LHCN-M2 (cell line): Measurements from ENCODE around the gene MUC21. TPM values are rescaled to one million over a fixed set of nuclear protein-coding genes. Genes with fewer than 3 reads are reported as not detected.
A peak's percentile ranks its signal among the peaks of the same experiment; 100 is the strongest.
"Not testable (repeated sequence)": the region's sequence is repeated elsewhere in the genome, so short reads cannot be mapped to it uniquely, and the experiment has no call there.

ENCODE experiments used
- DNase-seq: peaks from one replicate; pipeline ENCODE4 v3.0.0-alpha.2; 2012; ENCODE audit warnings: low read depth
- total RNA-seq: library from RNA; depleted of rRNA; stranded (reverse); fragments of >200 nt; gene quantifications from 2 replicates; pipeline ENCODE4 v1.2.3, GENCODE V29; 2014; rRNA removed

The MUC21 gene
- total RNA-seq, 1 experiment from 2014 or later, result not detected

DNA sequence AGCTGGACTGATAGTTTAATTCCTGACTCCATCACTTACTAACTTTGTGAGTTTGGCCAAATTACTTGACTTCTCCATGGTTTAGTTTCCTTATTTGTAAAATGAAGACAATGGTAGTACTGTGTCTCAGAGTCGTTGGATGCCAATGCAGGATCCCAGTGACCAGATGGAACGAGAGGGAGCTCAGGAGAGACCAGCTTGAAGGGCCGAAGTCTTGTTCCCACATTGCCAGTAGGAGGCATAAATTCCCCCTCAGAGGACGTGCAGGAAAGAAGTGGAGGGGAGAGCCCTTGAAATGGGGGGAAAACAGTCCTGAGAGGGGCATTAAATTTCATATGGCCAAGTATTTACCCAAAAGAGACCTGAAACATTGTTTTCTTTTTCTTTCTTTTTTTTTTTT lies 24.6 kb downstream of the MUC21 start:
- peak; percentile 9 for DNase-seq

DNA sequence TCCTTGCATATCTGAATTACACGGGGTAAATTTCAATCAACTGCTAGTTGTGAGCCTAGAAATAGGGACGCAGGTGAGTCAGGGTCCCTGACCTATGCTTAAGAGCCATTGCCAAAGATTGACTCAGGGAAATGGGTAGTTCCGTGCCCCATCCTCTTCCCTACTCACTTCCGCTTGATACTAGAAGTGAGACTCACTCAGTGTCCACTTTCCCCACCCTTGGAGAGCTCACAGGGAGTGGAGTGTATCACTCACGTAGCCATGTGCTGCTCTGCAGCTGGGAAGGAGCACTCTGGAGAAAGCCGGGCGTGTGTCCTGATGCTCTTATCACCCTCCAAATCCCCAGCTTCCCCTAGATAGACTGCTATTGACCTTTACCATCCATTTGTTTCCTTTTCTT lies 26.2 kb downstream of the MUC21 start:
- DNase-seq, result no peak

DNA sequence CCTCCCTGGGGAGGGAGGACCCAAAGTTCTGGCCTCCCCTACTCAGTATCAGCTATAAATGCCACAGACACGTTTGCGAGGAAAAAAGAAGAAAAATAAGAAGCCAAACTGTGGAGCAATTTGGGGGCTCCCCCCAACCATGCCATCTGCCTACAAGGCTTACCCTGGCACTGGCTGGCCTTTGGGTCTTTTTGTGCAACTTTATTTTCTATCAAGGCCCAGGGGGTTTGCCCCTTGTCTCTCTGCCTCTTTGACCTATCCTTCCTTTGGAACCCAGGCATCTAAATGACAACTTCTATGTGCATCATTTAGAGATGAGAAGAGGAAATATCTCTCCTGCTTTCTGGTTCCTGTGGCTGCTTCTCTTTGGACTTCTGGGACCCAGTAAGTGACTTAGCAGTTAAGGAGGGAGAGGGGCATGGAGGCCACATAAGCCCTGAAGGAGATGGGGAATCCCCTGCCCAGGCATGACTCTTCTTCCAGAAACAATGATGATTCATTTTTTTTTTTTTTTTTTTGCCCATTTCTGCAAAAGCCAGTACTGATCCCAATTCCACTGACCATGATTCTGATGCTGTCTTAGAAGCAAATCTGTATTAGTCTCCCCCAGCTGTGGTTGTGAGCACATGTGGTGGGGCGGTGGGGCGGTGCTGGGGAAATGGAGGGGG lies 27.0 kb downstream of the MUC21 start, which contains the start of gene MUC22:
MUC22 (plus strand) TSS at position 82 of the 668 bp plus-strand sequence; CDS start at position 315, 233 bp downstream.
- peak; percentile 22 for DNase-seq

DNA sequence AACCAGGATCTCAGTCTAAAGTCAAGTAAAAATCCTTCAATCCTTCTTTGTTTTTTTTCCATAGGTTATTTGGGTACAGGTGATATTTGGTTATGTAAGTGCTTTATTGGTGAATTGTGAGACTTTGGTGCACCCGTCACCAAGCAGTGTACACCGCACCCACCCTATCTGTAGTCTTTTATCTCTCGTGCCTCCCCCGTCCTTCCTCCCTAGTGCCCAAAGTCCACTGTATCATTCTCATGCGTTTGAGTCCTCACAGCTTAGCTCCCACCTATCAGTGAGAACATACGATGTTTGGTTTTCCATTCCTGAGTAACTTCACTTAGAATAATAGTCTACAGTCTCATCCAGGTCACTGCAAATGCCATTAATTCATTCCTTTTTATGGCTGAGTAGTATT lies 27.6 kb downstream of the MUC21 start:
- DNase-seq, result no peak

DNA sequence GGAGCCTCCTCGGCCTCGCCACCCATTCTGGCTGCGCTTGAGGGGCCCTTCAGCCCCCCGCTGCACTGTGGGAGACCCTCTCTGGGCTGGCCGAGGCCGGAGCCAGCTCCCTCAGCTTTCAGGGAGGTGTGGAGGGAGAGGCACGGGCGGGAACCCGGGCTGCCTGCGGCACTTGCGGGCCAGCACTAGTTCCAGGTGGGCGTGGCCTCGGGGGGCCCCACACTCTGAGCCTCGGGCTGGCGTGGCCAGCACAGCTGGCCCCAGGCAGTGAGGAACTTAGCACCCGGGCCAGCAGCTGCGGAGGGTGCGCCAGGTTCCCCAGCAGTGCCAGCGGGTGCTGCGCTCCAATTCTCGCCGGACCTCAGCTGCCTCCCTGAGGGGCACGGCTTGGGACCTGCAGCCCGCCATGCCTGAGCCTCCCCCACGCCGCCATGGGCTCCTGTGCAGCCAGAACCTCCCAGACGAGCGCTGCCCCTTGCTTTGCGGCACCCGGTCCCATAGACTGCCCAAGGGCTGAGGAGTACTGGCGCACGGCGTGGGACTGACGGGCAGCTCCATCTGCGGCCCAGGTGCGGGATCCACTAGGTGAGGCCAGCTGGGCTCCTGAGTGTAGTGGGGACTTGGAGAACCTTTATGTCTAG lies 33.3 kb downstream of the MUC21 start:
- no peak for DNase-seq

DNA sequence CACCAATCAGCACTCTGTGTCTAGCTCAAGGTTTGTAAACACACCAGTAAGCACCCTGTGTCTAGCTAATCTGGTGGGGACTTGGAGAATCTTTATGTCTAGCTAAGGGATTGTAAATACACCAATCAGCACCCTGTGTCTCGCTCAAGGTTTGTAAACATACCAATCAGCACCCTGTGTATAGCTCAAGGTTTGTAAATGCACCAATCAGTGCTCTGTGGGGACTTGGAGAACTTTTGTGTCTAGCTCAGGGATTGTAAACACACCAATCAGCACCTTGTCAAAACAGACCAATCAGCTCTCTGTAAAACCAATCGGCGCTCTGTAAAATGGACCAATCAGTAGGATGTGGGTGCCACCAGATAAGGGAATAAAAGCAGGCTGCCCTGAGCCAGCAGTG lies 33.9 kb downstream of the MUC21 start:
- not testable (repeated sequence) for DNase-seq

DNA sequence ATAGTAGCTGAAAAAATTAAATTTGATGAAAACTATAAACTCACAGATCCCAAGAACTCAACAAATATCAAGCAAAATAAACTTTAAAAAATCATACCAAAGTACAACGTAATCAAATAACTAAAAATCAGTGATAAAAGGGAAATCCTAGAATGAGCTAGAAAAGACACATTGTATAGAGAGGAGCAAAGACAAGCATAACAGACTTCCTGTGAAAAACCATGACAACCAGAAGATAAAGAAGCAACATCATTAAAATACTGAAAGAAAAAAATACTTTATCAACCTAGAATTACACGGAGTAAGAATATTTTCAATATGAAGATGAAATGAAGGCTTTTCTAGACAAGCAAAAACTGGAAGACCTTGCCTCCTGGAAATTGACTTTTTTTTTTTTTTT lies 36.5 kb downstream of the MUC21 start:
- DNase-seq, result no peak

DNA sequence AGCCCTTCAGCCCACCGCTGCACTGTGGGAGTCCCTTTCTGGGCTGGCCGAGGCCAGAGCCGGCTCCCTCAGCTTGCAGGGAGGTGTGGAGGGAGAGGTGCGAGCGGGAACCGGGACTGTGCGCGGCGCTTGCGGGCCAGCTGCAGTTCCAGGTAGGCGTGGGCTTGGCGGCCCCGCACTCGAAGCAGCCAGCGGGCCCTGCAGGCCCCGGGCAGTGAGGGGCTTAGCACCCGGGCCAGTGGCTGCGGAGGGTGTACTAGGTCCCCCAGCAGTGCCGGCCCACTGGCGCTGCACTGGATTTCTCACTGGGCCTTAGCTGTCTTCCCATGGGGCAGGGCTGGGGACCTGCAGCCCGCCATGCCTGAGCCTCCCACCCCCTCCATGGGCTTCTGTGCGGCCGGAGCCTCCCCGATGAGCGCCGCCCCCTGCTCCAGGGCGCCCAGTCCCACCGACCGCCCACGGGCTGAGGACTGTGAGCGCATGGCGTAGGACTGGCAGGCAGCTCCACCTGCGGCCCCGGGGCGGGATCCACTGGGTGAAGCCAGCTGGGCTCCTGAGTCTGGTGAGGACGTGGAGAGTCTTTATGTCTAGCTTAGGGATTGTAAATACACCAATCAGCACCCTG lies 37.2 kb downstream of the MUC21 start:
- not testable (repeated sequence) for DNase-seq

DNA sequence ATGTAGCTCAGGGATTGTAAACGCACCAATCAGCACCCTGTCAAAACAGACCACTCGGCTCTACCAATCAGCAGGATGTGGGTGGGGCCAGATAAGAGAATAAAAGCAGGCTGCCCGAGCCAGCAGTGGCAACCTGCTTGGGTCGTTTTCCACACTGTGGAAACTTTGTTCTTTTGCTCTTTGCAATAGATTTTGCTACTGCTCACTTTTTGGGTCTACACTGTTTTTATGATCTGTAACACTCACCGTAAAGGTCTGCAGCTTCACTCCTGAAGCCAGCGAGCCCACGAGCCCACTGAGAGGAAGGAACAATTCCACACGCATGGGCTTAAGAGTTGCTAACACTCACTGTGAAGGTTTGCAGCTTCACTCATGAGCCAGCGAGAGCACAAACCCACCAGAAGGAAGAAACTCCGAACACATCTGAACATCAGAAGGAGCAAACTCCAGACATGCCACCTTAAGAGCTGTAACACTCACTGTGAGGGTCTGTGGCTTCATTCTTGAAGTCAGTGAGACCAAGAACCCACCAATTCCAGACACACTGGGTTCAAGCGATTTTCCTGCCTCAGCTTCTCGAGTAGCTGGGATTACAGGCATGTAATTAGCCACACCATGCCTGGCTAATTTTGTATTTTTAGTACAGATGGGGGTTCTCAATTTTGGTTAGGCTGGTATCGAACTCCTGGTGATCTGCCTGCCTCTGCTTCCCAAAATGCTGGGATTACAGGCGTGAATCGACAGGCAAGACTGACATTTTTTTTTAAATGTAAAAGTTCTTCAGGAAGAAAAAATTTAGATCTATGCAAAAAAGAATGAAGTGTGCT lies 38.4 kb downstream of the MUC21 start:
- DNase-seq, result not testable (repeated sequence)

DNA sequence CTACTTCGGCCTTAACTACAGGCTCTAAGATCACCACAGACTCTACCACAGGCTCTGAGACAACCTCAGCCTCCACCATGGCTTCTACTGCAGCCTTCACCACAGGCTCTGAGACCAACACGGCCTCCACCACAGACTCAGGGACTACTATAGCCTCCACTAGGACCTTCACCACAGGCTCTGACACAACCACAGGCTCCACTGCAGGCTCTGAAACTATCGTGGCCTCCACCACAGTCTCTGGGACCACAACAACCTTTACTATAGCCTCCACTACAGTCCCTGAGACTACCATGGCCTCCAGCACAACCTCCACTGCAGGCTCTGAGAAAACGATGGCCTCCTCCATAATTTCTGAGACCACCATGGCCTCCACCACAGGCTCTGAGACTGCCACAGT lies 42.1 kb downstream of the MUC21 start:
- no peak for DNase-seq

DNA sequence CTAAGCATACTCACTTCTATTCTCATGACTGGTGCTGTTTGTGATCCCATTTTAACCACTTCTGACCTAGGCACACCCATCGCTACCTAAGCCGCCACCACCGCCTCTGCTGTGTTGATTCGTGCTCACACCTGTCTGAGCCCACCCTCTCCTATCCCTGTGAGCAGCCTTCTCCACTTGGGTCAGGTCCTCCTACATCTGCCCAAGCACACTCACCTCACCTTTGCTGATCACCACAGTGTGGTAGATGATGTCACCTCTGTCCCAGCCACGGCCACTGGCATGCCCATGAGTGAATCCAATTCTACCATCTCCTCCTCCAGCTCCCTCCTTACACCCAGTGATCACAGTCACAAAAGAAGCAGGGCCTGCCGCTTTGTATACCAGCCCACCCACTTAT lies 47.6 kb downstream of the MUC21 start:
- no peak for DNase-seq

DNA sequence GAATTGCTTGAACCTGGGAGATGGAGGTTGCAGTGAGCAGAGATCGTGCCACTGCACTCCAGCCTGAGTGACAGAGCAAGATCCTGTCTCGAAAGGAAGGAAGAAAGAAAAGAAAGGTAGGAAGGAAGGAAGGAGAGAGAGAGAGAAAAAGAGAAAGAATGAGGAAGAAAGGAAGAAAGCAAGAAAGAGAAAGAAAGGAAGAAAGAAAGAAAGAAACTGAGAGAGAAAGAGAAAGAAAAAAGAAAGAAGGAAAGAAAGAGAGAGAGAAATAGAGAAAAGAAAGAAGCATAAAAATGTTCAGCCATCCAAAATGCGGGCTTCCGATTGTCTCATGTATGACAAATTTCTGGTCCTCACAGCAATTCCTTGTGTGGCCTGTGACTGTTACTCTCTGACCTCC lies 49.6 kb downstream of the MUC21 start:
- no peak for DNase-seq

DNA sequence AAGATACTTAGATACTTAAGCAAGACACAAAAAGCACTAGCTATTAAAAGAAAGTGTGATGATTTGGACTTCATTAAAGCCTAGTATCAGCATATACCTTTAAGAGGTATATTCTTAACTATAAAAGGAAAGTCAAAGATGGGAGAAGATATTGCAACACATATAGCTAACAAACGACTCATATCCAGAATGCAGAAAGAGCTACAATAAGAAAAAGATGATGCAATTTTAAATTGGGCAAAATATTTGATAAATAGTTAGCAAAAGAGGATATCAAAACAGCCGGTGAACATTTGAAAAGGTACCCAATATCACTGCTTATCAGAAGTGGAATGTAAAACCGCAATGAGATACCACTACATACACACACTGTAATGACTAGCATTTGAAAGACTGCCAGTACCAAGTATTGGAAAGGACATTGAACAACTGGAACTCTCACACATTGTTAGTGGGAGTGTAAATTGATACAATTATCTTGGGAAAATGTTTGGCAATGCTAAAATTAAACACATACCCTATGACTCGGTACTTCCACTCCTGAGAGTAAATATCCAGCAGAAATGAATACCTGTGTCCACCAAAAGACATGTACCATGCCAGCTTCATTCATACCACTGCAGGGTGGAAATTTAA lies 52.5 kb downstream of the MUC21 start:
- no peak for DNase-seq

DNA sequence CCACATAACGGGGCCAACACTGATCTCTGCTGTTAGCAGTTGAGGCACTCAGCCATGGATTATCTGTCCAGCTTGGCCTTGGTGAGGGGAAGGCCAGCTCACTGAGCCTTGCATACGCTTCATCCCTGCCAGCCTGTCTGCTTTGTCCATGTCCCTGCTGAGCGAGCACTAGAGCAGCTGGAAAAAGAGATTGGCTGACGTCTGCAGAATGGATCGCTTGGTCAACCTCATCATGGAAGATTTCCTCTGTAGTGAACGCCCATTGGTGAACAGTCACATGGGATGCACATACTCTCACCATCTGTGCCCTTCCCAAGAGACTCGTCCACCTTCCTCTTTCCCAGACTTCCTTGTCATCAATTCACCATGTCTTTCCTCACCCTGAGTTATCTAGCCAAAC lies 53.7 kb downstream of the MUC21 start:
- peak; percentile 92 for DNase-seq

DNA sequence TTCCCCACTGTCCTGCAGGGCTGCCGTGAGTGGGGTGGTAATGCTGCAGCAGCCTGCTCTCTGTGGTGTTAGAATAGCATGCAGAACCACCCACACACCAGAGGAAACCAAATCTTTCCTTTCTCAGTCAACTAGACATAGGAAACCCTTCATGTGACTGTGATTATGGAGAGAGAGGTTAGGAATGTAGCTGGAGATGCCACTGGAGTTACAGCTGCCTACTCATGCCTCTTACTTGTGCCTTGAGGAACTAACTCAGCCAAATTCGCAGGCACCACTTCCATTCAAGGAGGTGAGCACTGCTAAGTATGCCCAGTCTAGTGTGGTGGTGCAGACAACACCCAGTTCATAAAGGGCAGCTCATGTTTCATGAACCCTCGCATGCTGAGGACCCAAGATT lies 54.2 kb downstream of the MUC21 start:
- peak; percentile 70 for DNase-seq

DNA sequence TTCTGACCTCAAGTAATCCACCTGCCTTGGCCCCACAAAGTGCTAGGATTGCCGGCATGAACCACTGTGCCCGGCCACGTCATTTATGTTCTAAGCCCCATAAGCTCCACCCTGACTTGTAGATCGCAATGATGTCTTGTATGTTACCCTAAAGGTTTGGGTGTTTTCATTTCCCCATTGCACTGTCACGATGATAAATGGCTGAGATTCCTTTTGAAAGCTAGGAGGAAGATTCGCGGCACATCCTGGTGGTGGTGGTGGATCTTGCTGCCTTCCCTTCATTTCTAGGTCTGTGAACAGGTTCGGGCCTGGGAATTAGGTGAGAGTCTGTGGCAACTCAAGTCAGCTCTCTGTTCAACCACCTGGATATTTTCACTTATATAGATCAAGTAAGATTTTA lies 55.0 kb downstream of the MUC21 start:
- no peak for DNase-seq

Other genes with a start within 250 kb of the MUC21 start
- 207 and 208 TPM in 2 replicates for gene FLOT1, start 241.0 kb upstream of the MUC21 start, total RNA-seq
- gene IER3, start 239.2 kb upstream of the MUC21 start, total RNA-seq, result 51.0 and 65.9 TPM in 2 replicates
- gene DDR1, start 99.2 kb upstream of the MUC21 start, total RNA-seq, result 43.1 and 47.0 TPM in 2 replicates
- gene GTF2H4, start 75.5 kb upstream of the MUC21 start, total RNA-seq, result 9.0 and 16.2 TPM in 2 replicates
- gene VARS2, start 69.5 kb upstream of the MUC21 start, total RNA-seq, result 21.9 and 26.5 TPM in 2 replicates
- not detected in 2 replicates for gene SFTA2, start 51.5 kb upstream of the MUC21 start, total RNA-seq
- not detected in 2 replicates for gene MUCL3, start 42.7 kb upstream of the MUC21 start, total RNA-seq
- not detected in 2 replicates for gene MUC22, start 26.8 kb downstream of the MUC21 start, total RNA-seq
- gene C6orf15, start 128.9 kb downstream of the MUC21 start, total RNA-seq, result 0.40 and 0.71 TPM in 2 replicates
- gene PSORS1C1, start 131.1 kb downstream of the MUC21 start, total RNA-seq, result 0.64 and 0.69 TPM in 2 replicates
- not detected in 2 replicates for gene CDSN, start 136.7 kb downstream of the MUC21 start, total RNA-seq
- not detected in 2 replicates for gene PSORS1C2, start 155.3 kb downstream of the MUC21 start, total RNA-seq
- 43.2 and 46.7 TPM in 2 replicates for gene CCHCR1, start 174.1 kb downstream of the MUC21 start, total RNA-seq
- gene TCF19, start 174.9 kb downstream of the MUC21 start, total RNA-seq, result 61.1 and 65.0 TPM in 2 replicates
- gene POU5F1, start 187.0 kb downstream of the MUC21 start, total RNA-seq, result 0.63 and 1.3 TPM in 2 replicates